ENCODE measurements around the gene CAV3. TPM values are rescaled to one million over a fixed set of nuclear protein-coding genes. Genes with fewer than 3 reads are reported as not detected.

Gene CAV3
- total RNA-seq, 1 experiment from 2014 or later, result 0.24 TPM

DNA sequence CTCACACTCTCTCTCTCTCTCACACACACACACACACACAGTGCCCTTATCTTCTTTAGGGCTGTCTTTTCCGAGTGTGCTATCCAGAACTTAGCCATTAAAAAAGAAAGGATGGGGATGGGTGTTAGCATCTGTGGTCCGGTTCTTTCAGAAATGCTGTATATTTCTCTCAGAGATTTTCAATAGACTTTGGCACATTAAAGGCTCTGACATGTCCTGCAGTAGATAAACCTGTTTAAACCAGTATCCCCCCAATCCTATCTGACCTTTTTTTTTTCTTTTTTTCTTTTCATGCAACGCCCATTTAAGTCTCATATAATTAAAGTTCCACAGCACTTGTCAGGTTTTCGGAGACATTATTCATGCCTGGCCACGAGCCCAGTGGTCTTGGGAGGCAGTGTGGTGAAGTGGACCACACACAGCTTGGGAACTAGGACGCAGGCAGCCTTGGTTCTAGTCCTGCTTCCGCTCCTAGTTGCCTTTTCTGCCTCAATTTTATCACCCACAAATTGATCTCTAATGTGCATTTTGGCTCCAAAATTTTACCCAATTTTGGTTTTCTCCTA, 13.3 kb downstream of the CAV3 start:
- no peak overlapping the region for H3K4me3 ChIP-seq
- ChIA-PET CTCF (no interaction called here), POLR2A (ENCODE audit: unreplicated experiment) (no interaction called here)
- no peaks in the 10 kb centered on the region for H3K27me3 ChIP-seq (ENCODE audit: insufficient read depth, low read depth)
- no peak overlapping the region for H3K27ac ChIP-seq
- peaks cover 22% of the 10 kb centered on the region for H3K4me1 ChIP-seq (replicated peaks; ENCODE audit: insufficient read depth)
- BruUV-seq (replicated peaks), result no TSS peak
- TF ChIP-seq EZH2 (IDR thresholded peaks at IDR 0.05; ENCODE audit: low read depth), result no peak
- TF ChIP-seq CTCF (conservative IDR thresholded peaks at IDR 0.05), result no peak
- H3K4me2 ChIP-seq, result no peak overlapping the region
- intact Hi-C loops (cut with micrococcal nuclease; ENCODE audit: unreplicated experiment), result no loop called here
- no peaks in the 10 kb centered on the region for H4K20me1 ChIP-seq (ENCODE audit: insufficient read depth)
- H2AFZ ChIP-seq, result no peak overlapping the region
- no peaks in the 10 kb centered on the region for H3K36me3 ChIP-seq (ENCODE audit: low read depth)
- no peaks in the 10 kb centered on the region for H3K9me2 ChIP-seq (ENCODE audit: insufficient read depth)
- no peaks in the 10 kb centered on the region for H3K9me3 ChIP-seq (ENCODE audit: insufficient read depth, low read depth)
- no peaks in the 10 kb centered on the region for H3K79me2 ChIP-seq (ENCODE audit: low read depth)
- peaks cover 4% of the 10 kb centered on the region; the same call in 1 of the 2 replicates for H3F3A ChIP-seq (ENCODE audit: insufficient read depth, low read depth)
- DNase-seq, result no peak

DNA sequence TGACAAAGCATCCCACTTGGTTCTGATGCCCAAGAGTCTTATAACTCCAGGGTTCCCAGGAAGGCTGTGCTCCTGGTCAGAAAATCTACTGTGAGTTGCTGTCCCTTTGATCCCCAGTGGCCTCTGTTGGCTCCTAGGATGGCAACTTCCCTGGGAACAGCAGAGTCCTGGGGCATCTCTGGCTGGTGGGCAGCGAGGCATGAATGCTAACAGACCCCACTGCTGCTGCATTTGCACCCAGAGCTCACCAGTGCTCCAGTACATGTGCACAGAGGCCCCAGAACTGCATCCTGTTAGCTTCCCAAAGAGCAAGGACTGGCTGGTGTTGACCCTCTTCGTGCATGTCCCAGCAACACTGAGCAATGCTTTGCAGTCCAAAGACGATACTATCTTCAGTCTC, 15.7 kb downstream of the CAV3 start:
- POLR2A ChIA-PET (ENCODE audit: unreplicated experiment), result no interaction called here
- intact Hi-C loops (cut with micrococcal nuclease; ENCODE audit: unreplicated experiment), result no loop called here
- H3K9me3 ChIP-seq (ENCODE audit: insufficient read depth, low read depth), result no peaks in the 10 kb centered on the region
- H3K9me2 ChIP-seq (ENCODE audit: insufficient read depth), result no peaks in the 10 kb centered on the region
- no peak overlapping the region for H3K4me3 ChIP-seq
- H3K4me1 ChIP-seq (replicated peaks; ENCODE audit: insufficient read depth), result no peaks in the 10 kb centered on the region
- H3F3A ChIP-seq (ENCODE audit: insufficient read depth, low read depth), result no peaks in the 10 kb centered on the region
- H3K4me2 ChIP-seq, result no peak overlapping the region
- H3K27ac ChIP-seq, result no peak overlapping the region
- no TSS peak for BruUV-seq (replicated peaks)
- H4K20me1 ChIP-seq (ENCODE audit: insufficient read depth), result no peaks in the 10 kb centered on the region
- no peaks in the 10 kb centered on the region for H3K27me3 ChIP-seq (ENCODE audit: insufficient read depth, low read depth)
- no peak for TF ChIP-seq CTCF (conservative IDR thresholded peaks at IDR 0.05)
- H2AFZ ChIP-seq, result no peak overlapping the region
- CTCF ChIA-PET, result no interaction called here
- no peaks in the 10 kb centered on the region for H3K79me2 ChIP-seq (ENCODE audit: low read depth)
- no peak for DNase-seq
- no peaks in the 10 kb centered on the region for H3K36me3 ChIP-seq (ENCODE audit: low read depth)

DNA sequence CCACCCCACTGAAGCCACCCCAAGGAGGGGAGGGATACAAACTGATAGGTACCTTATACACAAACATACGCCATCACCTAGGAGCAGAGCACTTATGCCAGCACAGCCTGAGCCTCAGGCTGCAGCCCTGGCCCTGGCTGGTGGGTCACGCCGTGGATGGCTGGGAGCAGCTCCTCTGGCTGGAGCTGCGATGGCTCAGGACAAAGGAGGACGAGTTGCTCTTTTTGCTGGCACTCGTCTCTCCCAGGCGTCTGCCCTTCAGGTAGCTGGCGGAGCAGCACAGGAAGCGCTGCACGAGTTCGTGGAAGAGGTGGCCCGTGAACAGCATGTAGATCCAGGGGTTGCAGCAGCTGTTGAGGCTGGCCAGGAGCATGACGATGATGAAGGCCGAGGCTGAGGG, 19.2 kb downstream of the CAV3 start:
- CTCF ChIA-PET, result no interaction called here
- BruUV-seq (replicated peaks), result no TSS peak

More for the DNA sequence above, 19.2 kb downstream of the CAV3 start:
- no peaks in the 10 kb centered on the region for H3K9me2 ChIP-seq (ENCODE audit: insufficient read depth)
- H3K9me3 ChIP-seq (ENCODE audit: insufficient read depth, low read depth), result no peaks in the 10 kb centered on the region
- POLR2A ChIA-PET (ENCODE audit: unreplicated experiment), result no interaction called here
- no peaks in the 10 kb centered on the region for H3K36me3 ChIP-seq (ENCODE audit: low read depth)
- no peak overlapping the region for H3K4me3 ChIP-seq
- H4K20me1 ChIP-seq (ENCODE audit: insufficient read depth), result no peaks in the 10 kb centered on the region
- H3K4me1 ChIP-seq (replicated peaks; ENCODE audit: insufficient read depth), result no peaks in the 10 kb centered on the region
- no peak overlapping the region for H3K4me2 ChIP-seq
- H3K79me2 ChIP-seq (ENCODE audit: low read depth), result no peaks in the 10 kb centered on the region
- H3K27me3 ChIP-seq (ENCODE audit: insufficient read depth, low read depth), result no peaks in the 10 kb centered on the region
- no peaks in the 10 kb centered on the region for H3F3A ChIP-seq (ENCODE audit: insufficient read depth, low read depth)
- no peak for TF ChIP-seq CTCF (conservative IDR thresholded peaks at IDR 0.05)
- H3K27ac ChIP-seq, result no peak overlapping the region
- H2AFZ ChIP-seq, result no peak overlapping the region
- intact Hi-C loops (cut with micrococcal nuclease; ENCODE audit: unreplicated experiment), result no loop called here
- no peak for DNase-seq
